ENCODE measurements around the gene TMEM253. TPM values are rescaled to one million over a fixed set of nuclear protein-coding genes. Genes with fewer than 3 reads are reported as not detected.

TMEM253 gene
- polyA plus RNA-seq, 3 donors = 0.05 TPM; not detected in 2

DNA sequence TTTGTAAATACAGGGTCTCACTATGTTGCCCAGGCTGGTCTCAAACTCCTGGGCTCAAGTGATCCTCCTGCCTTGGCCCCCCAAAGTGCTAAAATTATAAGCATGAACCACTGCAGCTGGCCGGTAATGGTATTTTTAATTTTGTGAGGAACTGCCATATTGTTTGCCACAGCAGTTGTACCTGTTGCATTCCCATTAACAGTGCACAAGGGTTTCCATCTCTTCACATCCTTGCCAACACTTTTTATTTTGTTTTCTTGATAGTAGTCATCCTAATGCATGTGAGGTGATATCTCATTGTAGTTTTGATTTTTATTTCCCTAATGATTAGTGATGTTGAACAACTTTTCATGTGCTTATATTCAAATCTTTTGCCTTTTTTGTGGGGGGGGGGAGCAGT, 41.5 kb downstream of the TMEM253 start:
- TF ChIP-seq, protein P1, sequence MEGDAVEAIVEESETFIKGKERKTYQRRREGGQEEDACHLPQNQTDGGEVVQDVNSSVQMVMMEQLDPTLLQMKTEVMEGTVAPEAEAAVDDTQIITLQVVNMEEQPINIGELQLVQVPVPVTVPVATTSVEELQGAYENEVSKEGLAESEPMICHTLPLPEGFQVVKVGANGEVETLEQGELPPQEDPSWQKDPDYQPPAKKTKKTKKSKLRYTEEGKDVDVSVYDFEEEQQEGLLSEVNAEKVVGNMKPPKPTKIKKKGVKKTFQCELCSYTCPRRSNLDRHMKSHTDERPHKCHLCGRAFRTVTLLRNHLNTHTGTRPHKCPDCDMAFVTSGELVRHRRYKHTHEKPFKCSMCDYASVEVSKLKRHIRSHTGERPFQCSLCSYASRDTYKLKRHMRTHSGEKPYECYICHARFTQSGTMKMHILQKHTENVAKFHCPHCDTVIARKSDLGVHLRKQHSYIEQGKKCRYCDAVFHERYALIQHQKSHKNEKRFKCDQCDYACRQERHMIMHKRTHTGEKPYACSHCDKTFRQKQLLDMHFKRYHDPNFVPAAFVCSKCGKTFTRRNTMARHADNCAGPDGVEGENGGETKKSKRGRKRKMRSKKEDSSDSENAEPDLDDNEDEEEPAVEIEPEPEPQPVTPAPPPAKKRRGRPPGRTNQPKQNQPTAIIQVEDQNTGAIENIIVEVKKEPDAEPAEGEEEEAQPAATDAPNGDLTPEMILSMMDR (IDR thresholded peaks at IDR 0.05) = no peak
- no peaks in the 10 kb centered on the region for H3K36me3 ChIP-seq (replicated peaks in 1 of 2; ENCODE audit: control insufficient read depth in 1 of 2, insufficient read depth in 2 of 2, low read length in 2 of 2)
- intact Hi-C loops (cut with micrococcal nuclease) = no loop called here
- Mint-ChIP-seq H3K27ac (no peak overlapping the region), H3K36me3 (no peaks in the 10 kb centered on the region), H3K27me3 (ENCODE audit: low read depth in 3 of 3) (peaks cover 2 to 6% (median 5%) of the 10 kb centered on the region in 3 donors), H3K9me3 (peaks cover 14 to 26% (median 22%) of the 10 kb centered on the region in 7 donors), H3K4me1 (no peaks in the 10 kb centered on the region), H3K4me3 (no peak overlapping the region)
- no peaks in the 10 kb centered on the region for H4K20me1 ChIP-seq (ENCODE audit: insufficient read depth, low read length)
- H3K4me1 ChIP-seq (ENCODE audit: control insufficient read depth in 1 of 2, insufficient read depth in 2 of 2, low read length in 2 of 2) = no peaks in the 10 kb centered on the region
- no peak overlapping the region for H3K4me3 ChIP-seq (replicated peaks in 1 of 3; ENCODE audit: low read depth in 2 of 3, low read length in 3 of 3)
- H3K27me3 ChIP-seq (ENCODE audit: control insufficient read depth in 2 of 2, insufficient read depth in 2 of 2, low read length in 2 of 2) = no peaks in the 10 kb centered on the region
- H3K9me3 ChIP-seq (replicated peaks in 1 of 2; ENCODE audit: control insufficient read depth in 1 of 2, insufficient read depth in 1 of 2, low read length in 2 of 2) = peaks cover 6 to 23% of the 10 kb centered on the region in 2 donors
- no peak overlapping the region for H3K4me2 ChIP-seq (replicated peaks; ENCODE audit: extremely low read depth, low read length, poor library complexity, severe bottlenecking)
- no peak overlapping the region for H2AFZ ChIP-seq (ENCODE audit: insufficient read depth, low read depth, low read length, poor library complexity, severe bottlenecking)
- no peaks in the 10 kb centered on the region for H3K79me2 ChIP-seq (ENCODE audit: insufficient read depth, low read length)
- H3K27ac ChIP-seq (ENCODE audit: low read depth in 1 of 2, low read length in 2 of 2) = no peak overlapping the region
- no CpG with 5 or more reads among the region's 1 CpG for WGBS (ENCODE audit: insufficient coverage)
- no peak for DNase-seq
- H3K9ac ChIP-seq (ENCODE audit: insufficient read depth, low read length, poor library complexity, severe bottlenecking) = no peak overlapping the region

DNA sequence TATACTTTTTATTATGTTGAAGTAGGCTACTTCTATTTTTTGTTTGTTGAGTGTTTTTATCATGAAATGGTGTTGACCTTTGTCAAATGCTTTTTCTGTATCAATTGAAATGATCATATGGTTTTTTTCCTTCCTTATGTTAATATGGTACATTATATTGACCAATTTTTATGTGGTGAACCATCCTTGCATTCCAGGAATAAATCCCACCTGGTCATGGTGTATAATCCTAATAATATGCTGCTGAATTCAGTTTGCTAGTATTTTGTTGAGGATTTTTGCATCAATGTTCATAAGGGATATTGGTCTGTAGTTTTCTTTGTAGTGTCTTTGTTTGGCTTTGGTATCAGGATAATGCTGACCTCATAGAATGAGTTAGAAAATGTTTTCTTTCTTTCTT, 44.6 kb downstream of the TMEM253 start:
- Mint-ChIP-seq H3K9me3 (peaks cover 14 to 26% (median 22%) of the 10 kb centered on the region in 7 donors), H3K27ac (no peak overlapping the region), H3K4me1 (no peaks in the 10 kb centered on the region), H3K4me3 (no peak overlapping the region), H3K36me3 (no peaks in the 10 kb centered on the region), H3K27me3 (ENCODE audit: low read depth in 3 of 3) (peaks cover 0 to 5% (median 4%) of the 10 kb centered on the region in 3 donors)
- H3K79me2 ChIP-seq (ENCODE audit: insufficient read depth, low read length) = no peaks in the 10 kb centered on the region
- intact Hi-C loops (cut with micrococcal nuclease) = no loop called here
- no peak overlapping the region for H3K9ac ChIP-seq (ENCODE audit: insufficient read depth, low read length, poor library complexity, severe bottlenecking)
- no peak overlapping the region for H3K27ac ChIP-seq (ENCODE audit: low read depth in 1 of 2, low read length in 2 of 2)
- H2AFZ ChIP-seq (ENCODE audit: insufficient read depth, low read depth, low read length, poor library complexity, severe bottlenecking) = no peak overlapping the region
- no peaks in the 10 kb centered on the region for H4K20me1 ChIP-seq (ENCODE audit: insufficient read depth, low read length)
- DNase-seq = no peak
- no peaks in the 10 kb centered on the region for H3K27me3 ChIP-seq (ENCODE audit: control insufficient read depth in 2 of 2, insufficient read depth in 2 of 2, low read length in 2 of 2)
- no peak overlapping the region for H3K4me2 ChIP-seq (replicated peaks; ENCODE audit: extremely low read depth, low read length, poor library complexity, severe bottlenecking)
- peaks cover 6 to 23% of the 10 kb centered on the region in 2 donors for H3K9me3 ChIP-seq (replicated peaks in 1 of 2; ENCODE audit: control insufficient read depth in 1 of 2, insufficient read depth in 1 of 2, low read length in 2 of 2)
- no peak overlapping the region for H3K4me3 ChIP-seq (replicated peaks in 1 of 3; ENCODE audit: low read depth in 2 of 3, low read length in 3 of 3)
- no peaks in the 10 kb centered on the region for H3K4me1 ChIP-seq (ENCODE audit: control insufficient read depth in 1 of 2, insufficient read depth in 2 of 2, low read length in 2 of 2)
- TF ChIP-seq, protein P1 (IDR thresholded peaks at IDR 0.05) = no peak
- no peaks in the 10 kb centered on the region for H3K36me3 ChIP-seq (replicated peaks in 1 of 2; ENCODE audit: control insufficient read depth in 1 of 2, insufficient read depth in 2 of 2, low read length in 2 of 2)

Data from CD14-positive monocyte (primary cell).